SK-N-DZ (cell line): ENCODE measurements around the gene ALDH3A2.
"Not testable (repeated sequence)": the region's sequence is repeated elsewhere in the genome, so short reads cannot be mapped to it uniquely, and the experiment has no call there.

Experiments
- DNase-seq: peaks from one replicate; pipeline ENCODE4 v3.0.0-alpha.2; 2015; ENCODE audit warnings: low spot score

Gene ALDH3A2

GRCh38 chr17:19678581-19679453, 30.3 kb downstream of the ALDH3A2 start:
- no peak for DNase-seq

- no peak for DNase-seq
These were observed 34.6 kb downstream of the ALDH3A2 start for GRCh38 chr17:19683117-19683516.

DNA sequence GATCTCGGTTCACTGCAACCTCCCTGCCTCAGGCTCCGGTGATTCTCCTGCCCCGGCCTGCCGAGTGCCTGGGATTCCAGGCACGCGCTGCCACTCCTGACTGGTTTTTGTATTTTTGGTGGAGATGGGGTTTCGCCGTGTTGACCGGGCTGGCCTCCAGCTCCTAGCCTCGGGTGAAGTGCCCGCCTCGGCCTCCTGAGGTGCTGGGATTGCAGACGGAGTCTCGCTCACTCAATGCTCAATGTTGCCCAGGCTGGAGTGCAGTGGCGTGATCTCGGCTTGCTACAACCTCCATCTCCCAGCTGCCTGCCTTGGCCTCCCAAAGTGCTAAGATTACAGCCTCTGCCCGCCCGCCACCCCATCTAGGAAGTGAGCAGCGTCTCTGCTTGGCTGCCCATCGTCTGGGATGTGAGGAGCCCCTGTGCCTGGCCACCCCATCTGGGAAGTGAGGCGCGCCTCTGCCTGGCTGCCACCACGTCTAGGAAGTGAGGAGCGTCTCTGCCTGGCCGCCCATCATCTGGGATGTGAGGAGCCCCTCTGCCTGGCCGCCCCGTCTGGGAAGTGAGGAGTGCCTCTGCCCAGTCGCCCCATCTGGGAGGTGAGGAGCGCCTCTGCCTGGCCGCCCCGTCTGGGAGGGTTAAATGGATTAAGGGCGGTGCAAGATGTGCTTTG, 36.5 kb downstream of the ALDH3A2 start:
- DNase-seq, result not testable (repeated sequence)

- no peak for DNase-seq
These were observed 38.0 kb downstream of the ALDH3A2 start for GRCh38 chr17:19686400-19687090.

- DNase-seq, result no peak
These were observed 53.7 kb downstream of the ALDH3A2 start for GRCh38 chr17:19702217-19702641.

DNA sequence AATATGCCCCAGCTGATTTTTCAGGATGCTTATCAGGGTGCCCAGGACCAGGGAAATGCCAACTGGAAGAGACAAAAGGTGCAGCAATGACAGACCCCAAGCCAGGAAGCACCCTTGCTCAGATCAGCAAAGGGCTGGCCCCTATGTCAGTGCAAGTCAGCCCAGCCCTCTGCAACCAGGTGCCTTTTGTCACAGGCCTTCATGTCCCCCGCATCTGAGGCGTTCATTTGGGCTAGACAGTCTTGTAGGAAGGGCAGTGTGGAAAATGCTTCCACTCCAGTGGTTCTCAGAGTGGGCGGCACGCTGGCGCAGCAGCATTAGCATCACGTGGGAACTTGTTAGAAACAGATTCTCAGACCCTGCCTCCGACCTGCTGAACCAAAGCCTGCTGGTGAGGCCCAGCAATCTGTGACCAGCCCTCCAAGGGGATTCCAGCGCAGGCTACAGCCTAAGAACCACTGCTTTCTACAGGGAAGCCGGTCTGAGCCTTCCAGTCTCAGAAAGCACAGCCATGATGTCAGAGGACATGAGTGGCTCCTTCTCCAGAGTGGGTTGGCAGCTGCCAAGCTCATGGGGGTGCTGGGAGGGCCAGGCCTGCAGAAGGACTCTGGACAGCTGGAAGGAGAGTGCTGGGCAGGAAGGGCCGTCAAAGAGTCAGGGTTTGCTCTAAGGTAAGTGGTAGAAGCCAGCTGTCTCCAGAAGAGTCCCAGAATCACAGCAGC, 54.7 kb downstream of the ALDH3A2 start:
- DNase-seq, result no peak

GRCh38 chr17:19703828-19704613, 55.5 kb downstream of the ALDH3A2 start:
- peak; percentile 57 for DNase-seq

DNA sequence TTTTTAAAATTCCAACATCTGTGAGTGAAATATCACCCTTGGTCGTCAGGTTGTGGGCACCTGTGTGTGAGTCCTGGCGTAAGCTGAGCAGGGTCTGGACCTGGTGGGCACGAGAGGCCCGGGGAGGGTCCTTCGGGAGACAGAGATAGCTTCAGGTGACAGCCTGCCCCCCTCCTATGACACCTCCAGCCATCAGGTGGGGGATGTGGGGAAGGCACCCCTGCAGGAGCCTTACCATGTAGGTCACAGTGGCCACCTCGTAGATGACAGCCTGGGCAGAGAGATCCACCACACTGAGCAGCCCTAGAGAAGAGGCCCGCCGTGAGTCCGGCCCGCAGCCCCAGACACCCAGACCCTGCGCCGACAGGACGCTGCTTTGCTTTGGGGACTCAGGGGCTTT, 56.6 kb downstream of the ALDH3A2 start:
- DNase-seq, result no peak

GRCh38 chr17:19705771-19706770, 57.5 kb downstream of the ALDH3A2 start:
- DNase-seq, result no peak

DNA sequence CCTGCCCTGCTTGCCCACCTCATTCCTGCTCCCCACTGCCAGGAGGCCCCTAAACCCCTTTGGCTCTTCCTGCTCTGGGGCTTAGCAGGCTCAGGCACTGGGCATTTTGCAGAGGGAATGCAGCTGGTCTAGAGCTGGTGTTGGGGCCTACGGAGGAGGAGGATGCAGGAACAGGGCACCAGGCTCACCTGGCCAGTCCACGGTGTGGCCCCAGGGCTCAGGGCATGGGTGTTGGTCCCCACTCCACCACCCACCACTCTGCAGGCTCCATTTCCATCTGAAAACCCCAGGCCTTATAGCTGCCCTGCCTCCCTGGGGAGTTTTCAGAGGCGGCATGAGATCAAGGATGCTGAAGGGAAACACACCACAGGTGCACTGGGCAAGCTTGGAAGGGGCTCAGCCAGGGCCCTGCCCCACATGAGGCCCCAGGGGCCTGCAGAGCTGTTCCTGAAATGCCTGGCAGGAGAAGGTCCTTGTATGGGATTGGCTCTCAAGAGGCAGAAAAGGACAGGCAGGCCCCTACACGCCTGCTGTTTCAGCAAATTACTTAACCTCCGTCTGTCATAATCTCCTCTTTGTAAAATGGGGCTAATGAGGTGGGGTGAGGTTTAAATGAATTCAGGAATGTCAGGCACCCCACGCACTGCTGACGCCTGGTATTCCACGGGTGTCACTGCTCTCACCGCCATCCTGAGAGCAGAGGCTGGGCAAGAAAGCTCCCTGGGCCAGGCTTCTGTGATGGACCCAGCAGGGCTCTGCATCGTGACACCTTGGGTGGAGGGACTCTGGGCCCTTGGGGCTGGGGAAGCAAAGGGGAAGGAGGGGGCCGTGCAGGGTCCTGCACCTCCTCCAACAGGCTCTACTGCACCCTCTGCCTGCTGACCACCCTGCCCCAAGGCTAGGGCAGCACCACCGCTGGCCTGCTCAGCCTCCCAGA, 58.5 kb downstream of the ALDH3A2 start:
- DNase-seq, result no peak

- no peak for DNase-seq
These were observed 59.2 kb downstream of the ALDH3A2 start for GRCh38 chr17:19707728-19708221.

GRCh38 chr17:19708431-19709175, 60.1 kb downstream of the ALDH3A2 start:
- DNase-seq, result no peak

GRCh38 chr17:19709841-19710240, 61.3 kb downstream of the ALDH3A2 start:
- DNase-seq, result no peak

GRCh38 chr17:19712436-19713004, 64.0 kb downstream of the ALDH3A2 start:
- no peak for DNase-seq

DNA sequence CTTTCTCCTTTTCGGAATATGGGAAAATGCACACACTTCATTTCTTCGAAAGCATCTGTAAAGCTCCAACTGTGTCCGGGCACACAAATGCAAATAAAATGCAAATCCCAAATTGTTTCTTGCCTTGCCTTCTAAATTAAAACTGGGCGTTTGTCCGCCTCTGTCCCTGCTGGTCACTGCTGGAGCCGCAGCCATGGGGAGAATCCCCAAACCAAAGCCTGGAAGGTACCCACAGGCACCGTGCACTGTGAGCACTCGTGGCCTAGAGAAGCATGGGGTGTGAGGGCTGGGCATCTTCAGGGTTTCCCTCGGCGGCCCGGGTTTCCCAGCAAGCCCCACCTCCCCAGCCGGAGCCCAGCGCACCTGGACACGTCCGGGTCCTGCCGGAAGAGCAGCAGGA, 64.9 kb downstream of the ALDH3A2 start:
- no peak for DNase-seq

DNA sequence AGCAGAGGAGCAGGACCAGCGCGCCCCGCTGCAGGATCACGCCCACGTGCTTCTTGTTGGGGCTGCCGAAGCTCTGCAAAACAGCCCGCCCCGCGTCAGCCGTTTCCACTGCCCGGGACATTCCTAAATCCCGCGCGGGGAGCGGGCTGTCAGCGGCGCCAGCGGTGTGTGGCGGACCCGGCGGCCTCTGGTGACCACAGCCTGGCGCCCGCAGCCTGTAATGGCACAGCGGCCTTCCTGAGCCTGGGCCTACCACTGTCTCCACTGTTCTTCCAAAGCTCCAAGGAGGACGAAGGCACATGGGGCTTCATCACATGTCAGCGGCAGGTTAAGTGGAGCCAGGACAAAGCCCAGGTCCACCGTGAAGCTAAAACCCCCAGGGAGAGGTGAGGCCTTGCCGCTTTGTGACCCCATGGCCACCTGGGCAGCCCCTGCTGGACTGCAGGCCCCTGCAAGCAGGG, 65.4 kb downstream of the ALDH3A2 start:
- DNase-seq, result no peak
